ENCODE measurements around the gene MGAT4C. TPM values are rescaled to one million over a fixed set of nuclear protein-coding genes. Genes with fewer than 3 reads are reported as not detected.

Gene MGAT4C
- total RNA-seq, 6 donors from 2014 or later: under 0.01 to 0.43 (median 0.20) TPM; not detected in 1

DNA sequence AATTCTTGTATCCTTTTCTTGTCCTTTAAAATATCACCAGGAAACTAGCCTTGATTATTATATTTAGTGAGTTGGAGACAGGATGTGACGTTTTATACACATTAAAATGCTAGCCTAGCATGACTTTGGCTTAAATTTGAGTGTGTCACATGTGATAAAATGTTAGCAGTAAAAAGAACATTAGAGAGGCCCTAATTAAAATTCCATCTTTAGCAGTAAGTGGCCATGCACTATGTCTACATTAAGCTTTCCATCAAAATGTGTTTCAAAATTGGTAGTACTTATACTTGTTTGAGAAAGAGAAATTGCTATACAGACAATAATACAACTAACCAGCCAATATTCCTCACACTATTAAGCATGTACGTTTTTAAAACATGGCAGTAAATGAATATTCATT is 29.9 kb upstream of the MGAT4C start:
- H3K27ac ChIP-seq: no peak overlapping the region
- no peaks in the 10 kb centered on the region for H3K27me3 ChIP-seq
- H3K9me3 ChIP-seq: no peaks in the 10 kb centered on the region
- WGBS, 2 donors: 52 to 58% methylated on average over 2 of the region's 2 CpGs
- TF ChIP-seq, protein P1, sequence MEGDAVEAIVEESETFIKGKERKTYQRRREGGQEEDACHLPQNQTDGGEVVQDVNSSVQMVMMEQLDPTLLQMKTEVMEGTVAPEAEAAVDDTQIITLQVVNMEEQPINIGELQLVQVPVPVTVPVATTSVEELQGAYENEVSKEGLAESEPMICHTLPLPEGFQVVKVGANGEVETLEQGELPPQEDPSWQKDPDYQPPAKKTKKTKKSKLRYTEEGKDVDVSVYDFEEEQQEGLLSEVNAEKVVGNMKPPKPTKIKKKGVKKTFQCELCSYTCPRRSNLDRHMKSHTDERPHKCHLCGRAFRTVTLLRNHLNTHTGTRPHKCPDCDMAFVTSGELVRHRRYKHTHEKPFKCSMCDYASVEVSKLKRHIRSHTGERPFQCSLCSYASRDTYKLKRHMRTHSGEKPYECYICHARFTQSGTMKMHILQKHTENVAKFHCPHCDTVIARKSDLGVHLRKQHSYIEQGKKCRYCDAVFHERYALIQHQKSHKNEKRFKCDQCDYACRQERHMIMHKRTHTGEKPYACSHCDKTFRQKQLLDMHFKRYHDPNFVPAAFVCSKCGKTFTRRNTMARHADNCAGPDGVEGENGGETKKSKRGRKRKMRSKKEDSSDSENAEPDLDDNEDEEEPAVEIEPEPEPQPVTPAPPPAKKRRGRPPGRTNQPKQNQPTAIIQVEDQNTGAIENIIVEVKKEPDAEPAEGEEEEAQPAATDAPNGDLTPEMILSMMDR (IDR thresholded peaks at IDR 0.05): no peak
- TF ChIP-seq POLR2A (IDR thresholded peaks at IDR 0.05) (no peak), EP300 (IDR thresholded peaks at IDR 0.05) (no peak)
- no peak for ATAC-seq (ENCODE audit: low FRiP score in 2 of 2)
- H3K4me1 ChIP-seq: no peaks in the 10 kb centered on the region
- no peaks in the 10 kb centered on the region for H3K36me3 ChIP-seq
- no peak overlapping the region for H3K4me3 ChIP-seq
- no peak for DNase-seq

DNA sequence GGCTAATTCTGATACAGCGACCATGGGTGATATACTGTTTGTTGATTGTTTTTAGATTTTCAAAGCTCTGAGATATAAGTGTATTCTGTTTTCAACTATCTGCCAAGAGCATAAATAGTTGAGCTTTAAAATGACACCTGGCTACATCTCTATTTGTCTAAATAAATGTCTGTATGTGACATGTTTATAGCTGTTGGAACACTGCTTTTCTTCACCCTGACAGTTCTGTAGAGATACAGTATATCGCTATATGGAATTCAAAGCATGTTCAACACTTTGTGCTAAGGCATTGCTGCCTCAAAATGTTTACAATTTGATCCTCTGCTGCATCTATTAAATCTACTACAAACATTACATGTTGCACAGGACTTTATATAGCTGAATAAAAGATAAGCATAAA is 27.4 kb upstream of the MGAT4C start:
- no peak overlapping the region for H3K4me3 ChIP-seq
- no peaks in the 10 kb centered on the region for H3K9me3 ChIP-seq
- no peak for TF ChIP-seq EP300 (IDR thresholded peaks at IDR 0.05)
- TF ChIP-seq POLR2A (IDR thresholded peaks at IDR 0.05): no peak
- TF ChIP-seq, protein P1 (IDR thresholded peaks at IDR 0.05): no peak
- TF ChIP-seq POLR2AphosphoS5 (IDR thresholded peaks at IDR 0.05): no peak
- no peak for ATAC-seq (ENCODE audit: low FRiP score in 2 of 2)
- H3K36me3 ChIP-seq: no peaks in the 10 kb centered on the region
- 64 to 74% methylated on average over 2 of the region's 2 CpGs for WGBS, 2 donors
- H3K27me3 ChIP-seq: no peaks in the 10 kb centered on the region
- DNase-seq: no peak
- H3K27ac ChIP-seq: no peak overlapping the region
- no peaks in the 10 kb centered on the region for H3K4me1 ChIP-seq

DNA sequence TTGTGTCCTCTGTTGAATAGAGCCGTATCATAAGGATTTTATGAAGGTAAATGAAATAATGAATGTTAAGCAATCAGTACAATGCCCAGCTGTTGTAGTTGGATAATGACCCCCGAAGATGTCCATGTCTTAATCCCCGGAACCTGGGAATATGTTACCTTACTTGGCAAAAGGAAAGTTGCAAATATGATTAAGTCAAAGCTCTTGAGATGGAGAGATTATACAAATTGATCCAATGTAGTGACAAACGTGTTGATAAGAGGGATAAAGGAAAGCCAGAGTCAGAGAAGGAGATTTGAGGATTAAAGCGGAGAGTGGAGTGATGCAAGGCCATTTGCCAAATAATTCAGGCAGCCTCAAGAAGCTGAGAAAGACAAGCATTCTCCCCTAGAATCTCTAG is 19.2 kb upstream of the MGAT4C start:
- no peak for ATAC-seq (ENCODE audit: low FRiP score in 2 of 2)
- Histone ChIP-seq H3K36me3 (no peaks in the 10 kb centered on the region), H3K9me3 (no peaks in the 10 kb centered on the region), H3K4me3 (no peak overlapping the region), H3K27ac (no peak overlapping the region), H3K4me1 (no peaks in the 10 kb centered on the region), H3K27me3 (no peaks in the 10 kb centered on the region)
- no peak for TF ChIP-seq POLR2A (IDR thresholded peaks at IDR 0.05)
- no peak for TF ChIP-seq POLR2AphosphoS5 (IDR thresholded peaks at IDR 0.05)
- WGBS, 2 donors: 81 to 84% methylated on average over 5 of the region's 5 CpGs
- no peak for DNase-seq

DNA sequence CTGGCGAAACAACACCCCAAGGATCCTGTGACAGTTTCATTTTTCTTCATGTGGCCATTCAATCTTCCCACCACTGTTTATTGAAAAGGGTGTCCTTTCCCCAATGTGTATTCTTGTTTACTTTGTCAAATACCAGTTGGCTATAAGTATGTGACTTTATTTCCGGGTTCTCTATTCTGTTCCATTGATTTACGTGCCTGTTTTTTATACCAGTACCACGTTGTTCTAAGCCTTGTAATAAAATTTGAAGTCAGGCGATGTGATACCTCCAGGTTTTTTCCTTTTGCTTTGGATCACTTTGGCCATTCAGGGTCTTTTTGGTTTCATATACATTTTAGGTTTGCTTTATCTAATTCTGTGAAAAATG is 9.1 kb upstream of the MGAT4C start:
- peak overlapping the region in 3 of 4 donors; percentile 33 to 46 (median 41) for H3K4me3 ChIP-seq
- 48 to 61% methylated on average over 5 of the region's 5 CpGs for WGBS, 2 donors
- ATAC-seq (ENCODE audit: low FRiP score in 2 of 2): no peak

DNA sequence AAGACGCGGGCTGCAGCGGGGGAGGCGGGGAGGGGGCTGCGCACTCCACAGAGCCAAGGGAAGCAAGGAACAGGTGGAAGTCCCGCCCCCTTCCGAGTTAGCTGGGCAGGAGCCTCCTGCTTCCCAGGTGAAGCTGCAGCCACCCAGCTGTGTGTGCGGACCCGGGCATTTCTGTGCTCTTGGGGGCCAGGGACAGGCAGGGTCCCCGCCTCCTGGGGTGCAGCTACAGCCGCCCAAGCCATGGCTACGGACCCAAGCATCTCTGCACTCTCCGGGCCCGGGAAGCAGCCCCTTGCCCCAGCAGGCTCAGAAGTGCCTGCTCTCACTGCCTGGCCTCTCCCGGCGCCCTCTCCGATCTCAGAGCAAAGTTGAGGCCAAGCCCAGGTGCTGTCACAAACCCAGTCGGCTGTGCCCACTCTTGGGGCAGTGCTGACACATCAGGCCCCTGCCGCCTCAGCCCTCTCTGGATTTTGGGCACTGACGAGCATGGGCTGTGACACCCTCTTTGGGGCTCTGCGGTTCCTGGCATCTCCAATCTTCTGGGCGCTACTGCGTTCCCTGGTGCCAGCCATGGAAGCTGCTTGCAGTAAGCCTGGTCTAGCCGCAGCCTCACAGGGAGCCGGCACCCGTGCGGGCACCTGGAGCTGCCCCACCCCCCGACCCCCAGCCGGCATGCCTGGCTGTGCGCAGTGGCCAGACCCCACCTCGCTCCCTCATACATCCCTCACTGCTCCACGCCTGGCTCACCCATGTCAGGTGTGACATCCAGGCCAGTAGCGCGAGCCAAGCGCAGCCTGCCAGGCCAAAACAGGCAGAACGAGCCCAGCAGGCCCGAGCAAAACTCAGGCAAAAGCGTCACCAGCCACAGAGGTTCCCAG is 8.5 kb upstream of the MGAT4C start:
- no peaks in the 10 kb centered on the region for H3K27me3 ChIP-seq
- peak in 1 of 4 donors; percentile 34 for TF ChIP-seq POLR2A (IDR thresholded peaks at IDR 0.05)
- no peak for TF ChIP-seq POLR2AphosphoS5 (IDR thresholded peaks at IDR 0.05)
- TF ChIP-seq, protein P1 (IDR thresholded peaks at IDR 0.05): no peak
- H3K27ac ChIP-seq: peak overlapping the region in 2 of 4 donors; percentile 37 to 42
- no peaks in the 10 kb centered on the region for H3K36me3 ChIP-seq
- WGBS, 2 donors: 26 to 37% methylated on average over 18 to 38 of the region's 38 CpGs
- H3K9me3 ChIP-seq: no peaks in the 10 kb centered on the region
- peak overlapping the region in 3 of 4 donors; percentile 33 to 46 (median 41) for H3K4me3 ChIP-seq
- DNase-seq (peak; percentile 63 to 83), ATAC-seq (ENCODE audit: low FRiP score in 2 of 2) (peak; percentile 64 to 87)
- H3K4me1 ChIP-seq: no peaks in the 10 kb centered on the region

More for the DNA sequence above, 9.1 kb upstream of the MGAT4C start:
- Histone ChIP-seq H3K27ac (peak overlapping the region in 2 of 4 donors; percentile 37 to 42), H3K4me1 (no peaks in the 10 kb centered on the region), H3K27me3 (no peaks in the 10 kb centered on the region), H3K36me3 (no peaks in the 10 kb centered on the region), H3K9me3 (no peaks in the 10 kb centered on the region)
- DNase-seq: no peak
- no peak for TF ChIP-seq EP300 (IDR thresholded peaks at IDR 0.05)
- no peak for TF ChIP-seq POLR2A (IDR thresholded peaks at IDR 0.05)

DNA sequence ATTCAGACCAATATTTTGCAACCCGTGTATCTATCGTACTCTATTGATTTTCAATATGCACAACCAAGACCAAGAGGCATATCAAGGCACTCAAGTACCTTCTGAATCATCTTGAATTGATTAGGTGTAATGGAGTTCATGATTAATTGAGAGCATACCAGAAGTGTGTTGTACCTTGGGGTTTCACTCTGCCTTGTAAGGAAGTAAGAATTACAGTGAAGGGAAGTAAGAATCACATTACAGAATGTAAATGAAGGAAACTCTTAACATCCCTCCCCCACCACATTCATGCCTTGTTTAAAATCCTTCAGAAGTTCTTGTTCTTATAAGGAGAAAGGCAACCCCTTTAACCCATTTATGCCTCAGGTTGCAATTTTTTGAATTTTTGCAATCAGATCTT is 5.4 kb upstream of the MGAT4C start:
- no peak overlapping the region for H3K27ac ChIP-seq
- H3K27me3 ChIP-seq: no peaks in the 10 kb centered on the region
- H3K4me3 ChIP-seq: no peak overlapping the region
- no peaks in the 10 kb centered on the region for H3K4me1 ChIP-seq
- ATAC-seq (ENCODE audit: low FRiP score in 2 of 2) (no peak), DNase-seq (no peak)
- 88% methylated on average over 2 of the region's 2 CpGs for WGBS, 2 donors
- no peaks in the 10 kb centered on the region for H3K36me3 ChIP-seq
- H3K9me3 ChIP-seq: no peaks in the 10 kb centered on the region
- TF ChIP-seq EP300 (IDR thresholded peaks at IDR 0.05): no peak
- TF ChIP-seq, protein P1 (IDR thresholded peaks at IDR 0.05): no peak
- no peak for TF ChIP-seq POLR2A (IDR thresholded peaks at IDR 0.05)
- TF ChIP-seq POLR2AphosphoS5 (IDR thresholded peaks at IDR 0.05): no peak

All from upper lobe of left lung (tissue), 6 donors.